ENCODE data around the gene OR7D2. TPM values are rescaled to one million over a fixed set of nuclear protein-coding genes. Genes with fewer than 3 reads are reported as not detected.
"Not testable (repeated sequence)": the region's sequence is repeated elsewhere in the genome, so short reads cannot be mapped to it uniquely, and the experiment has no call there.

The OR7D2 gene
- total RNA-seq, 1 donor from 2014 or later = not detected

DNA sequence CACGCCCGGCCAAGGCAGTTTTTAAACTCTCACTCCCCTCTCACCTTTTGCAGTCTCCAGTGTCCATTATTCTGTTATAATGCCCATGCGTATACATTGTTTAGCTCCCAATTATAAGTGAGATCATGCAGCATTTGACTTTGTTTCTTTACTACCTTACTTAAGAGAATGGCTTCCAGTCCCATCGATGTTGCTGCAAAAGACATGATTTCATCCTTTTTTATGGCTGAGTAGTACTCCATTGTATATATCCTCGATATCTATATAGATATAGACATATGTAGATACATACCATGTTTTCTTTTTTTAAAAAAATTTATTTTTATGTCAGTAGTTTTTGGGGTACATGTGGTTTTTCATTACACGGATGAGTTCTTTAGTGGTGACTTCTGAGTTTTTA, 8.4 kb downstream of the OR7D2 start:
- intact Hi-C loops (cut with DNase I) = no loop called here
- no peaks in the 10 kb centered on the region for H3K9me3 ChIP-seq
- no peak for TF ChIP-seq POLR2AphosphoS5 (IDR thresholded peaks at IDR 0.05; ENCODE audit: insufficient read depth in 1 of 2, low read depth in 1 of 2)
- TF ChIP-seq, protein P1, sequence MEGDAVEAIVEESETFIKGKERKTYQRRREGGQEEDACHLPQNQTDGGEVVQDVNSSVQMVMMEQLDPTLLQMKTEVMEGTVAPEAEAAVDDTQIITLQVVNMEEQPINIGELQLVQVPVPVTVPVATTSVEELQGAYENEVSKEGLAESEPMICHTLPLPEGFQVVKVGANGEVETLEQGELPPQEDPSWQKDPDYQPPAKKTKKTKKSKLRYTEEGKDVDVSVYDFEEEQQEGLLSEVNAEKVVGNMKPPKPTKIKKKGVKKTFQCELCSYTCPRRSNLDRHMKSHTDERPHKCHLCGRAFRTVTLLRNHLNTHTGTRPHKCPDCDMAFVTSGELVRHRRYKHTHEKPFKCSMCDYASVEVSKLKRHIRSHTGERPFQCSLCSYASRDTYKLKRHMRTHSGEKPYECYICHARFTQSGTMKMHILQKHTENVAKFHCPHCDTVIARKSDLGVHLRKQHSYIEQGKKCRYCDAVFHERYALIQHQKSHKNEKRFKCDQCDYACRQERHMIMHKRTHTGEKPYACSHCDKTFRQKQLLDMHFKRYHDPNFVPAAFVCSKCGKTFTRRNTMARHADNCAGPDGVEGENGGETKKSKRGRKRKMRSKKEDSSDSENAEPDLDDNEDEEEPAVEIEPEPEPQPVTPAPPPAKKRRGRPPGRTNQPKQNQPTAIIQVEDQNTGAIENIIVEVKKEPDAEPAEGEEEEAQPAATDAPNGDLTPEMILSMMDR (IDR thresholded peaks at IDR 0.05) = no peak
- TF ChIP-seq POLR2A (IDR thresholded peaks at IDR 0.05) = no peak
- no peak overlapping the region for H3K27ac ChIP-seq
- H3K4me3 ChIP-seq = no peak overlapping the region
- no peak for DNase-seq (ENCODE audit: extremely low spot score in 2 of 2)
- H3K4me1 ChIP-seq = no peaks in the 10 kb centered on the region
- no peaks in the 10 kb centered on the region for H3K36me3 ChIP-seq
- no peaks in the 10 kb centered on the region for H3K27me3 ChIP-seq

DNA sequence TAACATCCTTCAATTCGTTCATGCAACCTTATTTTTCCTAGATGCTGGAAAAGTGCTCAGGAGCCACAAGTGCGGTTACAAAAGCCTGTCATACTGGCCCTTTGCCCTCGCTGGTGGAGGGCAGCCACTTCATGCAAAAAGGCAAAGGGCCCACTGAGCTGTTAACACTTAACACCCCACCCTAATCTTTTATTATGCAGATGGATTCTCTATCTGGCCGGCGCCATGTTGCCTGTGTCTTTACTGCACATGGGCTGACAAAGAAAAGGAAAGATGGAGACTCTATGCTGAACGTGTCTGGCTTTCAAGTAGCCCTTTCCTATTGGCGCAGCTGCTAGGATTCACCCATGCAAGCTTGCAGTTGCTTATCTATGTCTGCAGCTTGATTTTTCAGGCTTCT, 10.8 kb downstream of the OR7D2 start:
- Histone ChIP-seq H3K36me3 (no peaks in the 10 kb centered on the region), H3K27me3 (no peaks in the 10 kb centered on the region), H3K27ac (no peak overlapping the region), H3K4me3 (no peak overlapping the region), H3K9me3 (no peaks in the 10 kb centered on the region), H3K4me1 (no peaks in the 10 kb centered on the region)
- no peak for DNase-seq (ENCODE audit: extremely low spot score in 2 of 2)
- intact Hi-C loops (cut with DNase I) = no loop called here
- TF ChIP-seq POLR2A (IDR thresholded peaks at IDR 0.05) = no peak
- TF ChIP-seq, protein P1 (IDR thresholded peaks at IDR 0.05) = no peak
- TF ChIP-seq POLR2AphosphoS5 (IDR thresholded peaks at IDR 0.05; ENCODE audit: insufficient read depth in 1 of 2, low read depth in 1 of 2) = no peak

DNA sequence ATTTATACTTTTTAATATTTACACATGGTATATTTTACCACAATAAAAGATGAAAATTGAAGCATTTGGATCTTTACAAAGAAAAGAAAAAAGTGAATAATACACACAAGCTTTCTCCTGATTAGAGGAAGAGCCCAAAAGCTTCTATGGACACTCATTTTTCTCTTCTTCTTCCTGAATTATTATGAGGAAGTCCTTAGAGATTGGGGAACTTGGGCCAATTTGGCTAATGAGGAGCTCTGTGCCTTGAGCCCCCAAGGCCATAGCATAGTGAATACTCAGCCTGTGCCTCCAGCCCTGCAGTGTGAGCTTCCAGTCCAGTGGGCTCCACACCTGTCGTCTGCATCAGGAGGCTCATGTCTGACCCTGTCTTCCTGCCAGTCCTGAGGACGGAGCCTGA, 19.3 kb downstream of the OR7D2 start:
- H3K36me3 ChIP-seq; H3K4me1 ChIP-seq; H3K9me3 ChIP-seq; H3K27me3 ChIP-seq; H3K27ac ChIP-seq; H3K4me3 ChIP-seq; intact Hi-C loops (cut with DNase I); DNase-seq (ENCODE audit: extremely low spot score in 2 of 2): not testable (repeated sequence)

DNA sequence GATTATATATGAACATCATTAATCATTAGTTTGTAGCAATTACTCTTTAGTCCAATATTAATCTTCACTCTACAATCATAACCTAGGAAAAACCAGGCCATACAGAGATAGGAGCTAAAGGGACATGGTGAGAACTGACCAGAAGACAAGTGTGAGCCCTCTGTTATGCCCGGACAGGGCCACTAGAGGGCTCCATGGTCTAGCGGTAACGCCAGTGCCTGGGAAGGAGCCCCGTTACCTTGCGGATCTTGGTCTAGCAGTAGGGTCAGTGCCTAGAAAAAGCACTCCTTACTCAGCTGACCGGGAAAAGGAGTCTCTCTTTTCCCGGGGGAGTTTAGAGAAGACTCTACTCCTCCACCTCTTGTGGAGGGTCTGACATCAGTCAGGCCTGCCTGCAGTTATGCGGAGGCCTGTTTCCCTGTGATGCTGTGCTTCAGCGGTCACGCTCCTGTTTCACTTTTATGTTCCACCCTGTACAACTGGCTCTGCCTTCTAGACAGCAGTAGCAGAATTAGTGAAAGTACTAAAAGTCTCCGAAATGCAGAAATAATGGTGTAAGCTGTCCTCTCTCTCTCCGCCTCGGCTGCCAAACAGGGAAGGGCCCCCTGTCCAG, 26.8 kb downstream of the OR7D2 start:
- intact Hi-C loops (cut with DNase I) = loop anchor here (10.0 kb wide), 1 partner anchor 599 kb away; no protein-coding TSS in a partner anchor
- Histone ChIP-seq H3K27ac (no peak overlapping the region), H3K4me3 (peak overlapping the region; percentile 14 to 27), H3K4me1 (no peaks in the 10 kb centered on the region), H3K9me3 (no peaks in the 10 kb centered on the region), H3K27me3 (no peaks in the 10 kb centered on the region), H3K36me3 (no peaks in the 10 kb centered on the region)
- no peak for TF ChIP-seq POLR2AphosphoS5 (IDR thresholded peaks at IDR 0.05; ENCODE audit: insufficient read depth in 1 of 2, low read depth in 1 of 2)
- no peak for TF ChIP-seq POLR2A (IDR thresholded peaks at IDR 0.05)
- TF ChIP-seq, protein P1 (IDR thresholded peaks at IDR 0.05) = peak; percentile 68 to 90 (median 81)
- no peak for DNase-seq (ENCODE audit: extremely low spot score in 2 of 2)

DNA sequence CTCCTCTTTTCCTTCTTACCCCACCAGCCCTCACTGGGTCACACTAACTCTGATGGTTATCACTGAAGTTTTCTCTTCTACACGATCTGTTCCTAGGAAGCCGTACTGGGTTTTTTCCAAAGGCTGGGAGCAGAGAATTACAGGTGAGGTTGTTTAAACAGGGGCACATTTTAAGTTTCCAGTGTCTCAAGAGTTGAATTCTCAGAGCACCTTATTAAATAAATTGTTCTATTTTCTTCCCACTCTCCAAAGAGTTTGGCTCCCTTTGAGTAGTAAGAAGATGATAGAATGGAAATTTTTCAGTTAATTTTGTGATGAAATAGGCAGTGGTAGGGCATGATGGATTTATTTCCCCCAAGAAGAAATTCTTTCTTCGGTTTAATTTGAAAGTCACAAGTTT, 40.7 kb downstream of the OR7D2 start, which contains the start of gene OR7D4:
Gene OR7D4, minus strand, starts transcription at position 101 of the 400 bp plus-strand sequence. CDS start 4,752 bp downstream, outside the sequence.
- Histone ChIP-seq H3K36me3 (no peaks in the 10 kb centered on the region), H3K27me3 (no peaks in the 10 kb centered on the region)

More for the DNA sequence above, 40.7 kb downstream of the OR7D2 start, which contains the start of gene OR7D4:
- Histone ChIP-seq H3K4me1 (no peaks in the 10 kb centered on the region), H3K9me3 (no peaks in the 10 kb centered on the region), H3K4me3 (no peak within 1 kb of the TSS), H3K27ac (no peak within 1 kb of the TSS)
- intact Hi-C loops (cut with DNase I) = no loop called here
- TF ChIP-seq POLR2A (IDR thresholded peaks at IDR 0.05) (no peak), POLR2AphosphoS5 (IDR thresholded peaks at IDR 0.05; ENCODE audit: insufficient read depth in 1 of 2, low read depth in 1 of 2) (no peak)
- TF ChIP-seq, protein P1 (IDR thresholded peaks at IDR 0.05) = no peak
- DNase-seq (ENCODE audit: extremely low spot score in 2 of 2) = no peak

Other genes starting within 250 kb of the OR7D2 start
- under 0.01 TPM for gene MUC16, start 168.6 kb upstream of the OR7D2 start, total RNA-seq
- not detected for gene OR1M1, start 91.9 kb upstream of the OR7D2 start, total RNA-seq
- gene OR7G2, start 71.5 kb upstream of the OR7D2 start, total RNA-seq = not detected
- not detected for gene OR7G1, start 63.2 kb upstream of the OR7D2 start, total RNA-seq
- not detected for gene OR7G3, start 52.0 kb upstream of the OR7D2 start, total RNA-seq
- gene ZNF317, start 38.6 kb upstream of the OR7D2 start, total RNA-seq = 17.2 TPM
- not detected for gene OR7D4, start 40.6 kb downstream of the OR7D2 start, total RNA-seq
- gene OR7E24, start 72.0 kb downstream of the OR7D2 start, total RNA-seq = not detected
- 11.0 TPM for gene ZNF699, start 130.9 kb downstream of the OR7D2 start, total RNA-seq
- gene ZNF559, start 145.2 kb downstream of the OR7D2 start, total RNA-seq = 23.1 TPM
- 0.98 TPM for gene ZNF177, start 184.0 kb downstream of the OR7D2 start, total RNA-seq

Data from vagina (tissue), 2 donors.